Right kidney (tissue), 9 donors: ENCODE data around the gene NES.

ENCODE experiments used
- DNase-seq: peaks from one replicate; pipeline ENCODE4 v3.0.0-alpha.2; 2016
- long read RNA-seq, 8 donors: transcript quantifications; one replicate each; lab custom pipeline, GENCODE V29; 2026

The NES gene, protein sequence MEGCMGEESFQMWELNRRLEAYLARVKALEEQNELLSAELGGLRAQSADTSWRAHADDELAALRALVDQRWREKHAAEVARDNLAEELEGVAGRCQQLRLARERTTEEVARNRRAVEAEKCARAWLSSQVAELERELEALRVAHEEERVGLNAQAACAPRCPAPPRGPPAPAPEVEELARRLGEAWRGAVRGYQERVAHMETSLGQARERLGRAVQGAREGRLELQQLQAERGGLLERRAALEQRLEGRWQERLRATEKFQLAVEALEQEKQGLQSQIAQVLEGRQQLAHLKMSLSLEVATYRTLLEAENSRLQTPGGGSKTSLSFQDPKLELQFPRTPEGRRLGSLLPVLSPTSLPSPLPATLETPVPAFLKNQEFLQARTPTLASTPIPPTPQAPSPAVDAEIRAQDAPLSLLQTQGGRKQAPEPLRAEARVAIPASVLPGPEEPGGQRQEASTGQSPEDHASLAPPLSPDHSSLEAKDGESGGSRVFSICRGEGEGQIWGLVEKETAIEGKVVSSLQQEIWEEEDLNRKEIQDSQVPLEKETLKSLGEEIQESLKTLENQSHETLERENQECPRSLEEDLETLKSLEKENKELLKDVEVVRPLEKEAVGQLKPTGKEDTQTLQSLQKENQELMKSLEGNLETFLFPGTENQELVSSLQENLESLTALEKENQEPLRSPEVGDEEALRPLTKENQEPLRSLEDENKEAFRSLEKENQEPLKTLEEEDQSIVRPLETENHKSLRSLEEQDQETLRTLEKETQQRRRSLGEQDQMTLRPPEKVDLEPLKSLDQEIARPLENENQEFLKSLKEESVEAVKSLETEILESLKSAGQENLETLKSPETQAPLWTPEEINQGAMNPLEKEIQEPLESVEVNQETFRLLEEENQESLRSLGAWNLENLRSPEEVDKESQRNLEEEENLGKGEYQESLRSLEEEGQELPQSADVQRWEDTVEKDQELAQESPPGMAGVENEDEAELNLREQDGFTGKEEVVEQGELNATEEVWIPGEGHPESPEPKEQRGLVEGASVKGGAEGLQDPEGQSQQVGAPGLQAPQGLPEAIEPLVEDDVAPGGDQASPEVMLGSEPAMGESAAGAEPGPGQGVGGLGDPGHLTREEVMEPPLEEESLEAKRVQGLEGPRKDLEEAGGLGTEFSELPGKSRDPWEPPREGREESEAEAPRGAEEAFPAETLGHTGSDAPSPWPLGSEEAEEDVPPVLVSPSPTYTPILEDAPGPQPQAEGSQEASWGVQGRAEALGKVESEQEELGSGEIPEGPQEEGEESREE (N-terminal part only)
- long read RNA-seq, donor 1, full-length matches to known transcripts, result 14 of 14 reads
- long read RNA-seq, donor 1, partial matches to known transcripts, result 0 of 14 reads
- long read RNA-seq, donor 1, other reads (novel, unspliced or antisense), result 0 of 14 reads
- long read RNA-seq, donor 2, full-length matches to known transcripts, result 22 of 22 reads
- long read RNA-seq, donor 2, partial matches to known transcripts, result 0 of 22 reads
- long read RNA-seq, donor 2, other reads (novel, unspliced or antisense), result 0 of 22 reads
- long read RNA-seq, donor 3, full-length matches to known transcripts, result 9 of 9 reads
- long read RNA-seq, donor 3, partial matches to known transcripts, result 0 of 9 reads
- long read RNA-seq, donor 3, other reads (novel, unspliced or antisense), result 0 of 9 reads
- long read RNA-seq, donor 4, full-length matches to known transcripts, result 30 of 30 reads
- long read RNA-seq, donor 4, partial matches to known transcripts, result 0 of 30 reads
- long read RNA-seq, donor 4, other reads (novel, unspliced or antisense), result 0 of 30 reads
- long read RNA-seq, donor 5, full-length matches to known transcripts, result 37 of 37 reads
- long read RNA-seq, donor 5, partial matches to known transcripts, result 0 of 37 reads
- long read RNA-seq, donor 5, other reads (novel, unspliced or antisense), result 0 of 37 reads
- long read RNA-seq, donor 6, full-length matches to known transcripts, result 51 of 51 reads
- long read RNA-seq, donor 6, partial matches to known transcripts, result 0 of 51 reads
- long read RNA-seq, donor 6, other reads (novel, unspliced or antisense), result 0 of 51 reads
- long read RNA-seq, donor 7, full-length matches to known transcripts, result 47 of 63 reads
- long read RNA-seq, donor 7, partial matches to known transcripts, result 16 of 63 reads
- long read RNA-seq, donor 7, other reads (novel, unspliced or antisense), result 0 of 63 reads
- long read RNA-seq, donor 8, full-length matches to known transcripts, result 21 of 21 reads
- long read RNA-seq, donor 8, partial matches to known transcripts, result 0 of 21 reads
- long read RNA-seq, donor 8, other reads (novel, unspliced or antisense), result 0 of 21 reads

DNA sequence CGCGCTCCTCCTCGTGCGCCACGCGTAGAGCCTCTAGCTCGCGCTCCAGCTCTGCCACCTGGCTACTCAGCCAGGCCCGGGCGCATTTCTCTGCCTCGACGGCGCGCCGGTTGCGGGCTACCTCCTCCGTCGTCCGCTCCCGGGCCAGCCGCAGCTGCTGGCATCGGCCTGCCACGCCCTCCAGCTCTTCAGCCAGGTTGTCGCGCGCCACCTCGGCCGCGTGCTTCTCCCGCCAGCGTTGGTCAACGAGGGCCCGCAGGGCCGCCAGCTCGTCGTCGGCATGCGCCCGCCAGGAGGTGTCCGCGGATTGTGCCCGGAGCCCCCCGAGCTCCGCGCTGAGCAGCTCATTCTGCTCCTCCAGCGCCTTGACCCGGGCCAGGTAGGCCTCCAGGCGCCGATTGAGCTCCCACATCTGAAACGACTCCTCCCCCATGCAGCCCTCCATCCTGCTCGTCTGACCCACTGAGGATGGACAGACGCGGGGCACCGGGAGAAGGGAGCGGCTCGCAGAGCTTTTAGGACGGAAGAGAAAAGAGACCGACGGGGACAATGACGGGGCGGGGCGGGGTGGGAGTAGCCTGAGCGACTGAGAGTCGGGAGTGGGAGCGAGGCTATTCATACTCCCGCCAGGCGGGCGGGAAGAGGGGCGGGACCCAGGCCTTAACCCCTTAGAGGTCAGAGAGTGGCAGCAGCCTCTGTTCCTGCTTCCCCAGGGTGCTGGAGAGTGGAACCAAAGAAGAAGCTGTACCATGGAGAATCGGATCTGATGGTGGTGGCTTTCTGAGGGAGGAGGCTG lies at the start of gene NES:
NES (minus strand) TSS at position 588 of the 796 bp plus-strand sequence; CDS start at position 445, 143 bp downstream.
- DNase-seq, result peak; percentile 75

DNA sequence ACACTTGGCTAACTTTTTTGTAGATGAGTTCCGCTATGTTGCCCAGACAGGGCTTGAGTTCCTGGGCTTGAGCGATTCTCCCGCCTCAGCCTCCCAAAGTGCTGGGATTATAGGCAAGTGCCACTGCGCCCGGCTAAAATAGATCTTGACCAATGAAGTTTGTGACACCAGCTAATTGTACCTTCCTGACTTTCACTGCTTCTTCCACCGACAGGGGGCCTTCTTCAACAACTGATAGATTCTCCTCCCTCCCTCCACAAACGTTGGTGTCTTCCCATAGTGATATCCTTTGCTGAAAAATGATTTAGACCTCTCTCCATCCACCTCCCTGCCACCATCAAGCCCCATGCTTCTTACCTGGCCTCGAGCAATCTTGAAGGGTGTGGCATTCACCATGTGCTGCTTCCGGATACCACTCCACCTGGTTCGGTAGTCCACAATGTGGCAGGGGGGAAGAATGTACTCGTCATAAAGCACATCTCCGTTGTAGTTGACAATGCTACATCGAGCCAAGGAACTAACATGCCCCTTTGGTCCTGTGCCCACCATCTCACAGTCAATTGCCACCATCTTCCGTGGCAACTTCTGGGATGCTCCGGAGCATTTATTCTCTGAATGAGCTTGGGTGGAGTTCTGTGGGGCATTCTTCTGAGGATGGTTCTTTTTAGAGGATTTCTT lies 49.5 kb upstream of the NES start:
- no peak for DNase-seq

DNA sequence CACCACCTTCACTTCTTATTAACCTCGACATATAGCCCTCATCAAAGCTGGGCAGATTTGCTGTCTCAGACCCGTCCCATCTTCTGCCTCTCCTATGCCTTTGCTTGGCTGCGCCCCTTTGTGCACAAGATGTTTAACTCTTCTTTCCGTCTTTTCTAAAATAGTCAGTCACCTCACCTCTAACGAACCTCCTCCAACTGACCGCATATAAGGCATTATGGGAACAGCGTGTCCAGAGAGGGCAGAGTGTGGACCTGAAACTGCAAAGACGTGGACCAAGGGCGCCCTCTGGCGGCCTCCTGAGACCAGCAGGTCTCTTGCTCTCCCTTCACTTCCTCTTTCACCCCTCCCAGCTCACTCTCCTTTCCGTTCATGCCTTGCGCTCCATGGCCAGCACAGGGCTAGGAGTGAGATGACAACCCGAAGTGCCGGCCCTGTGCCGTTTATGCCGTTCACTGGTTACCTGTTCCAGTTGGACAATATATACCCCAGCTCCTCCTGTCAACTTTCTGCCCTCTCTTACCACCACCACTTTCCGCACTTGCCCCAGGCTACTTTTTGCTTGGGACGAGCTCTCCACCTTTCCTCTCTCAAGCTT lies 48.6 kb upstream of the NES start:
- DNase-seq, result peak; percentile 78

DNA sequence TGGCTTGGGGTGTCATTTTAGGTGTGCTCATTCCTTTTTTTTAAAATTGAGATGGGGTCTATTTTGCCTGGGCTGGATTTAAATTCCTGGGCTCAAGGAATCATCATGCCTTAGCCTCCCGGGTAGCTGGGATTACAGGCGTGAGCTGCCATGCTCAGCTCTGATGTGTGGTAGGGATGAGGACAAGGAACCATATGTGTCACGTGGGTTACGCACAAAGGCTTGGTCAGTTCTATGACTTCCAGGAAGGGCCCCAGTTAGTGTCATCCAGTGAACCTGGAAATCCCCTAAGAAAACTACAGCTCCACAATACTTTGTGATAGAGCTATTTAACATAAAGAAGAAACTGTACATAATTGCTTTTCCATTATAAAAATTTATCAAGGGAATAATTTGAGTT lies 44.3 kb upstream of the NES start:
- no peak for DNase-seq

DNA sequence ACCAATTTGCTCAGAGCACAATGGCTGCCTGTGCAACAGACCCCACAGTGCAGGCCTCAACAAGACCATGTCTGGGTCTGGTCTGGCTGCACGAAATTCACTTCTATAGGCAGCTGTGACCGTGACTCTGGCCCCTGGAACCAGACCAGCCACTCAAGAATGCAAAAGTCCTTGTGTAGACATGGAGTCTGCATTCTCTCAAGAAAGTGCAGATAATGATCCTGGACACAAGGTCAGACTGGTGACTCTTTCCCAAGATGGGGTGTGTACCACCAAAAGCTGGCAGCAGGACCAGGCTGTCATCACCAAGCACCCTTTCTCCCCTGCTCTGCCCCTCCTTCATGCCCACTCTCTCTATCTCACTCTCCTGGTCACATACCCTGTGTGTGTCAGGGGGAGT lies 43.9 kb upstream of the NES start:
- DNase-seq, result no peak

DNA sequence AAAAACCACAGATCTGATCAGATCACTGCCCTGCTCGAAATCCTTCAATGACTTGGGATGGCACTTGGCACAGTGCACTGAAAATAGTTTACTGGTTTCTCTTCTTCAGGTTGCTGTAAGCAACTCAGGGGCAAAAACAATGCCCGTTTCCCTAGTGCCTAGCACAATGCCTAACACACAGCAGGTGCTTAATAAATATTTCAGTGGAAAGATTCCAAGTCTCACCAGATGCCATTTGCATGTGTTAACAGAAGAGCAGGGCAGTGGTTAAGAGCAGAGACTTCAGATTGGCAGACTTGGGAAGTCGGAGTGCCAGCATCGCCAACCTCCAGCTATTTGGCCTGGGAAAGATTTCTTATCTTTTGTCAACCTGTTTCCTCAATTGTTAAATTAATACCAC lies 40.1 kb upstream of the NES start:
- no peak for DNase-seq

DNA sequence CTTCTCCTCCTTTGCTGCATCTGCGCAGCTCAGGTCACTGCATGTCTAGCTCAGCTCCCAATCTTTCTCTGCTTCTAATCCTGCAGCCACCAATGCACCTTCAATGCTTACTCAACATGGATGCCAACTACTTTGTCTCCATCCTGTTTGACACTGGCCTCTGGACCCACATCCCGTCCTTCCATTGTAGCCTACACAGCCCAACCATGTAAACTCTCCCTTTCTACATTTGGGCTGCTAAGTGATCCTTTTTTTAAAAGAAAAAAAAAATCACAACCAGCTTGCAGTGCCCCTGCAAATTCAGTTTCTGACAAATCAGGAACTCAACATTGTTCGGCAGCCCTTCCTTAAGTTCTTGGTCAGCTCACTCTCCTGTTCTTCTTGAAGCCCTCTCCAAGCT lies 37.6 kb upstream of the NES start:
- DNase-seq, result no peak

DNA sequence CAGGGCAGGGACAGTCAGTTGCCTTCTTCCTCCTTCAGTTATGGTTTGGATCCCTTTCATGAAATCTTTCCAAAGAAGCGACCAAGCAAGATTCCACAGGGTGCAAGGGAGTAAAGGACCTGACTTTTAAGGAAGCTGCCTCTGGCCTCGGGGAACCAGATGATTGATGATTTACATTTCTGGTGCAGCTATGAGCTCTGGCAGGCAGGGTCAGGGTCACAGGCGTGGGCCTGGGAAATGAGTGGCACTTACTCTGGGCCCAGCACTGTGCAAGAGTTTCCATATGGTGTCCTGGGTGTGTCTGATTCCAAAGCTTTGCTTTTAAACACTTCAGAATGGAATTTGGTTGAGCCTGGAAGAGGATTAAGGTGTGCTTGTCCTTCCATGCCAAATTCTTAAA lies 35.4 kb upstream of the NES start:
- DNase-seq, result no peak

DNA sequence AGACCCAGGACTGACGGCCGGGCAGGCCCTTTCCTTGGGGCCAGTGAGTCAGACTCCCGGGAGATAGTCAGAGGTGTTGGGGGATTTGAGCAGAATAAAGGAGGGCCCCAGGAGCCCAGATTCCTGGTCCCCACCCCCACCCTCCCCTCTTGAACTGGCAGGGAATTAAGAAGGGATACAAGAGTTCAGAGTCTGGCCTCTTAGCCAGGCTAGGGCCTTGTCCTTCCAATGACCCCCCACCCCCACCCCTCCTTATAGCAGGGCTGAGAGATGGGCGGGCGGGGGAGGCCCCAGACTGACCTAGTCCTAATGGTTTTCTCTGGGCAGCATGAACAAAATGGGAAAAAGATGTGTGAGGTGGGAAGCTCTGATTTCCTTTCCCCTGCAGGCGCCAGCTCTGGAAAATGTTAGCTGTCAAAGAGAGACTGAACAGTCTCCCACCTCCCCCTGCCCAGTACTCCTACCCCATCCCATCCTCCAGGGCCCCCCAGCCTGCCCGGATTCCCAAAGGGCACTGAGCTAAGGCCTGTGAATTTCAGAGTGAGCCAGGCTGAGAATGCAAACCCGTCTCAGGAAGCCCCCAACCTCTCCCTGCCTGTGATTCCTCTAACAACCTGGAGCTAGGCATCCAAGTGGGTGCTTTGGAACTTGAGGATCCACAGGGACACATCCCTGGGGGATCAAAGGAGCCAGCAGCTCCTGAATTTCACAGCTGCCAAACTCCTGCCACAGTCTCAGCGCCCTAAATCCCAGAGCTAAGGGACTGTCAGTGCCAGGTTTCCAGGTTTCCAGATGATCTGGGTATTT lies 34.0 kb upstream of the NES start:
- no peak for DNase-seq

DNA sequence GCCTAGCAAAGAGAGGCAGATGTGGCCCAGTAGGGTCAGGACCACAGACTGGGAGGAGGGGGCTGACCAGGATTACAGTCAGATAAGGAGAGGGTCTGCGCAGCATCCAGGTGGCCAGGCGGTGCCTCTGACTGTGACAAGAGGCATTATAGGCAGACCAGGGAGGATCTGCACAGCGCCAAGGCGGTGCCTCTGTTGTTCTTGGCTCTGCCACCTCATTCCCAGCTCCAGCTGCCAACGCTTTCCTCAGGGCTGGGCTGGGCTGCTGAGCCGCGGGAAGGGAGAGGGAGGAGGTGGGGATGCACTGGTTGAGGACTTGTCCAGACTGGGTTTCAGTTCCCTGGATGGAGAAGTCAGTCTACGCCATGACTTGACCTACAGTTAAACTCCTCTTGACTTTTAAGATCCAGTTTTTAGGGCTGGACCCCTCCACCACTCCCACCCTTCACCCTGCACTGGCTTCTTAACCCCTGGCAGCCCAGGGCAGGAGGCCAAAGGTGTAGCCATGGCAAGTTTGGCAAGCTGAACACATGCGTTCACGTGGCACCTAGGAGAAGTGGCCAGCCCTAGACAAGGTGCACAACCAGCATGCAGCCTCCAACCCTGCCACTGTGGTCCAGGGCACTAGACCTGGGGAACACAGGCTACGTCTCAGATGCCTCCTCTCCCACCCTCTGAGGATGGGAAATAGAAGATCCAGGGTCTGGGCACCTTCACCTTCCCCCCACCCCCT lies 32.7 kb upstream of the NES start:
- DNase-seq, result no peak

DNA sequence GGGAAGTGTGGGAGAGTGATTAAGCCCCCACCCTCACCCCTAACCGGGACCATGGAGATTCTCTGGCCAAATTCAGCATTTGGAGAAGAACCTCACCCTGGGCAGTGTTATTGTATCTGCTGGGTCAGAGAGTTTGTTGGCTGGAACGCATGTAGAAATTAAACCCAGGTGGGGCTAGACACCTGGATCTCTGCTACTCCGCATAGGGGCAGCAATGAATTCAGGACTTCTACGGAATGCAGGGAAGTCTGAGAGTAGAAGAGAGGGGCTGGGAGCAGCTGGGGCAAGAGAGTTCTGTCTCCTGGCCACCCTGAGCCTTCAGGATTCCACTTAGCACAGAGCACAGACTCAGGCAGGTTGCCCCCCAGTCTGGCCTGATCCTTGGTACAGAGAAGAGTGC lies 31.8 kb upstream of the NES start:
- DNase-seq, result no peak

DNA sequence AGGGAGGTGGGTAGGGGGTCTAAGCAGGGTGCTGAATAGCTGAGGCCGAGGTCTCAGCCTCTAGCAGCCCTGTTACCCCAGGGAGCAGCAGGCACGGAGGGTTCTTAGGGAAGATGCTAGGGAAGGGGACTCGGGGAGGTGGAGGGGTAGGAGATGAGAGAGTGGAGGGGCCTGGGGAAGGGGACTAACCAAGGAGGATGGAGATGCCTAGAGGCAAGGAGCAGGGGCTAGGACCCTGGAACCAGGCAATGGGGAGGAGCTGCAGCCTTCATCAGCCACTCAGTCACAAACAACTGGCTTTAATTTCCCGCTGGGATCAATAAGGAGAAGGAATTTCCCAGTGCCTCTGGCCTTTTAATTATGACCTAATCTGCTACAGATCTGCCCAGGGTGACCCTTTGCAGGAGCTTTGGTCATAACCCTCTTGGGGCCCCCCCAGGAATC lies 31.0 kb upstream of the NES start:
- DNase-seq, result no peak

DNA sequence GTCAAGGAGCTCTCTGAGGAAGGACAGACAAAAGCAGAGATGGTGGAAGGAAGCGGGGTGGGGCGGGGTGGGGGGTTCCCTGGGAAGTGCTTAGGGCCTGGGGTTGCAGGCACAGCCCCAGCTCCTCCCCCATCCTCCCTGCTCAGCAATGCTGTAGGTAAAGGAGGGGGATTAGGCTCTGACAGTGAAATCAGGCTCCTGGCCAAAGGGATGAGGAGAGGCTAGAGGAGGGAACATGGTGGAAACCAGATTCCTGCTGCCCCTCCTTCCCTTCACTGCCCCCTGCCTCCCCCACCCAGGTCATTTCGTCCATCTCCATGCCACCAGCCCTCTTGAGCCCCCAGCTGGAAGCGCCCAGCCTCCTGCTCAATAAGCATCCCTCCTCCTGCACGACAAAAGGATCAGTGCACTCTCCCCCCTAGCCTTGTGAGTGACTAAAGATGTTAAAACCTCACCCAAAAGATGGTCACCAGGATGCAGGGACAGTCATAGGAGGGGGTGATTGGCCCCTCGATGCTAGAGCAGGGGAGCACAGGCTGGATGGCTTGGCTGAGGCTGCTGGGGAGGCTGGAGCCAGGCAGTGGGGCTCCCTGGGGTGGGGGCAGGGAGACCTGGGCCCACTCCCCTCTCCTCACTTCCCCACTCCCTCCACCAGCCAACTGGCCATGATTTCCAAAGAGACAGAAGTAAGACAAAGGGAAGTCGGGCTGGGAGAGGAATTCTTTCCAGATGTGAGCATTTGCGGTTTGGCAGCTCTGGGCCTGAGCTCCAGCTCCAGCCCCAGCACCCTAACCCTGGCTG lies 30.4 kb upstream of the NES start:
- DNase-seq, result peak; percentile 50

DNA sequence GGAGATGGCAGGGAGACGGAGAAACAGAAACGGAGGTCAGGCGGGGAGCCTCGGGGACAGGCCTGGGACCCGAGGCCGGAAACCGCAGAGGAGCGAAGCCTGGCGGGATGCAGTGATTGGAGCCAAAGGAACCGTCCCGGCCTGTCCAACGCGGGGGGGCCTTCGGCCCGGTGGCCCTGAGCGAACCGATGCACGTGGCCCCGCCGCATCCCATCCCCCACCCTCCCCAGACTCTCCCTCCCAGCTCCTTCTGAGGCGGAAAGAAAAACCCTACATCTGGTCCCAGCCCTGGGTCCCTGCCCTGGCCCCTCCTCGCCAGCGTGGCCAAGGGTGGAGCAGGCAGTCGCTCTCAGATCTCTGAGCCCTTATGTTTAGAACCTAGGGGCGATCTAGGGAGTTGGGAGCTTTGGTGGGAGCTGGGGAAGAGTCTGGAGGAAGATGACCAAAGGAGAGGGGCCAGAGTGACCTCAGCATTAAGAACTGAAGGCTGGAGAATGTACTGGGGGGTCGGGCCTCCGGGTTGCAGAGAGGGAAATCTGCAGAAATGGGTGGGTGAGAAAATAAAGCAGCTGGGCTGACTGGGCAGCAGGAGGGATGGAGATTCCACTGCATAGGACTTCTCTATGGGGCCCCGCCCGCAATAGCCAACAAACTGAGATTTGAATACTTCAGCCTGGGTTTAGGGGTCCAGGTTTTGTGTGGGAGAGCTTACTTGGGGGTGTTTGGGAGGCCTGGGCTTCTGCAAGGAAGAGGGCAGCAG lies 29.6 kb upstream of the NES start:
- no peak for DNase-seq
